GM18868 (cell line): ENCODE data around the gene SHC1.

Experiments
- ATAC-seq: cut with Tn5 transposase; IDR thresholded peaks from one replicate; pipeline ENCODE4 v1.9.1; 2021; ENCODE audit warnings: mild to moderate bottlenecking, moderate library complexity; ENCODE audit not compliant: unreplicated experiment

SHC1 gene

GRCh38 chr1:155009221-155009711, 38.7 kb upstream of the SHC1 start:
- ATAC-seq = no peak

- no peak for ATAC-seq
Observed at GRCh38 chr1:155008015-155008941, 37.7 kb upstream of the SHC1 start.

- ATAC-seq = no peak
Observed at GRCh38 chr1:155007251-155007828, 36.8 kb upstream of the SHC1 start.

- ATAC-seq = no peak
Observed at GRCh38 chr1:155006601-155007101, 36.1 kb upstream of the SHC1 start.

- ATAC-seq = no peak
Observed at GRCh38 chr1:155005076-155006011, 34.8 kb upstream of the SHC1 start.

- ATAC-seq = no peak
Observed at GRCh38 chr1:155004352-155005075, 34.0 kb upstream of the SHC1 start.

- no peak for ATAC-seq
Observed at GRCh38 chr1:155003766-155004351, 33.3 kb upstream of the SHC1 start.

GRCh38 chr1:155003227-155003765, 32.7 kb upstream of the SHC1 start:
- ATAC-seq = no peak

GRCh38 chr1:155002464-155003226, 32.1 kb upstream of the SHC1 start, which contains the start of gene ZBTB7B:
TSS of gene ZBTB7B (plus strand) at chr1:155002802. CDS start at chr1:155014661, 11,859 bp downstream.
- ATAC-seq = no peak

- peak; percentile 58 for ATAC-seq
Observed at GRCh38 chr1:155001675-155002463, 31.3 kb upstream of the SHC1 start.

- no peak for ATAC-seq
Observed at GRCh38 chr1:155001425-155001674, 30.8 kb upstream of the SHC1 start.

GRCh38 chr1:155000726-155001424, 30.3 kb upstream of the SHC1 start:
- ATAC-seq = peak; percentile 36

GRCh38 chr1:155000411-155000725, 29.8 kb upstream of the SHC1 start:
- ATAC-seq = no peak

GRCh38 chr1:154999571-155000410, 29.2 kb upstream of the SHC1 start:
- ATAC-seq = no peak

- ATAC-seq = no peak
Observed at GRCh38 chr1:154998818-154999570, 28.4 kb upstream of the SHC1 start.

GRCh38 chr1:154998201-154998780, 27.7 kb upstream of the SHC1 start:
- ATAC-seq = no peak
